Small intestine (tissue), 7 donors: ENCODE measurements around the gene SLC1A3. TPM values are rescaled to one million over a fixed set of nuclear protein-coding genes. Genes with fewer than 3 reads are reported as not detected.

Experiments used
- DNase-seq, 2 donors: peaks; one replicate each; pipeline versions ENCODE4 v3.0.0 to v3.0.0-alpha.2; 2013
- FAIRE-seq: peaks from 2 replicates; lab custom pipeline; 2012; peaks lifted over from hg19 to GRCh38; lab: Jason Lieb, UNC
- H3K27ac ChIP-seq, 3 donors: one replicate each; pipeline ENCODE4 v1.5.1; 2013; ENCODE audit warnings: low read length in 2 of 3, mild to moderate bottlenecking in 2 of 3, control low read depth in 1 of 3, inconsistent platforms in 1 of 3, low read depth in 1 of 3, moderate library complexity in 1 of 3
- H3K27me3 ChIP-seq, 3 donors: one replicate each; pipeline ENCODE4 v1.6.1; 2013; ENCODE audit warnings: low read length in 3 of 3, inconsistent platforms in 1 of 3; ENCODE audit not compliant: control insufficient read depth in 3 of 3, insufficient read depth in 3 of 3
- H3K36me3 ChIP-seq, 3 donors: one replicate each; pipeline ENCODE4 v1.6.1; 2013; ENCODE audit warnings: low read length in 3 of 3, inconsistent platforms in 1 of 3, low read depth in 1 of 3, mild to moderate bottlenecking in 1 of 3, moderate library complexity in 1 of 3; ENCODE audit not compliant: control insufficient read depth in 3 of 3, insufficient read depth in 2 of 3
- H3K4me1 ChIP-seq, 3 donors: one replicate each; pipeline ENCODE4 v1.6.1; 2013; ENCODE audit warnings: low read length in 2 of 3, inconsistent platforms in 1 of 3, low read depth in 1 of 3, mild to moderate bottlenecking in 1 of 3, moderate library complexity in 1 of 3; ENCODE audit not compliant: control insufficient read depth in 3 of 3, insufficient read depth in 2 of 3
- H3K4me3 ChIP-seq, 3 donors: one replicate each; pipeline ENCODE4 v1.5.1; 2013; ENCODE audit warnings: low read length in 3 of 3, control low read depth in 1 of 3, inconsistent platforms in 1 of 3, low read depth in 1 of 3, mild to moderate bottlenecking in 1 of 3, moderate library complexity in 1 of 3
- H3K9me3 ChIP-seq, 2 donors: one replicate each; pipeline ENCODE4 v1.6.1; 2013; ENCODE audit warnings: low read depth in 1 of 2, low read length in 1 of 2; ENCODE audit not compliant: control insufficient read depth in 2 of 2, insufficient read depth in 1 of 2
- WGBS, 3 donors: extraction: QIAGEN DNeasy Blood & Tissue Kit; methylation state at CpG; one replicate each; pipeline ENCODE4 v1.1.7; 2013; 5-methylcytosine and 5-hydroxymethylcytosine counted together
- polyA plus RNA-seq, 4 donors: library from polyadenylated mRNA; stranded (reverse) in 3 of 4; unstranded in 1 of 4; fragments of 200-250 nt in 3 of 4; fragments of 120-200 nt in 1 of 4; gene quantifications; one replicate each; pipeline versions ENCODE4 v1.2.1 to v1.2.3, GENCODE V29; 2013
- donor health status: healthy with polysubstance abuse.
- donor health status: control.
- donor health status: control.
- donor health status: Bipolar disorder and iron deficiency.
- donor health status: healthy.

SLC1A3 gene
- polyA plus RNA-seq, 4 donors = 0.89 to 12.0 (median 3.1) TPM

GRCh38 chr5:36590513-36591286 is 15.7 kb upstream of the SLC1A3 start:
- Histone ChIP-seq H3K4me3 (no peak overlapping the region), H3K9me3 (no peaks in the 10 kb centered on the region), H3K4me1 (no peaks in the 10 kb centered on the region), H3K27ac (no peak overlapping the region), H3K36me3 (no peaks in the 10 kb centered on the region), H3K27me3 (peaks cover 0 to 2% (median 0%) of the 10 kb centered on the region in 3 donors)
- no peak for FAIRE-seq
- DNase-seq = no peak
- 52 to 56% (median 53%) methylated on average over 7 of the region's 7 CpGs for WGBS, 3 donors

- no peaks in the 10 kb centered on the region for H3K27me3 ChIP-seq
- H3K4me1 ChIP-seq = no peaks in the 10 kb centered on the region
- DNase-seq (no peak), FAIRE-seq (no peak)
- H3K27ac ChIP-seq = no peak overlapping the region
- no peak overlapping the region for H3K4me3 ChIP-seq
- WGBS, 3 donors = 65 to 68% (median 65%) methylated on average over 4 of the region's 4 CpGs
- no peaks in the 10 kb centered on the region for H3K36me3 ChIP-seq
- H3K9me3 ChIP-seq = no peaks in the 10 kb centered on the region
Measured at GRCh38 chr5:36593867-36594266, 12.5 kb upstream of the SLC1A3 start.

- Histone ChIP-seq H3K4me1 (no peaks in the 10 kb centered on the region), H3K4me3 (no peak overlapping the region), H3K27ac (no peak overlapping the region), H3K27me3 (no peaks in the 10 kb centered on the region), H3K36me3 (no peaks in the 10 kb centered on the region), H3K9me3 (no peaks in the 10 kb centered on the region)
- WGBS, 3 donors = 84 to 91% (median 88%) methylated on average over 1 of the region's 1 CpG
- FAIRE-seq (no peak), DNase-seq (no peak)
Measured at GRCh38 chr5:36596247-36596646, 10.2 kb upstream of the SLC1A3 start.

GRCh38 chr5:36596756-36597155 is 9.7 kb upstream of the SLC1A3 start:
- H3K4me1 ChIP-seq = no peaks in the 10 kb centered on the region
- FAIRE-seq (no peak), DNase-seq (no peak)
- H3K27ac ChIP-seq = no peak overlapping the region
- no peaks in the 10 kb centered on the region for H3K9me3 ChIP-seq
- no peaks in the 10 kb centered on the region for H3K27me3 ChIP-seq
- 69 to 79% (median 75%) methylated on average over 6 of the region's 6 CpGs for WGBS, 3 donors
- H3K36me3 ChIP-seq = no peaks in the 10 kb centered on the region
- no peak overlapping the region for H3K4me3 ChIP-seq

GRCh38 chr5:36598045-36598444 is 8.4 kb upstream of the SLC1A3 start:
- H3K27ac ChIP-seq = no peak overlapping the region
- H3K36me3 ChIP-seq = no peaks in the 10 kb centered on the region
- FAIRE-seq = no peak
- DNase-seq = no peak
- H3K9me3 ChIP-seq = no peaks in the 10 kb centered on the region
- H3K27me3 ChIP-seq = peaks cover 0 to under 1% (median 0%) of the 10 kb centered on the region in 3 donors
- WGBS, 3 donors = 61 to 82% (median 80%) methylated on average over 3 of the region's 3 CpGs
- no peaks in the 10 kb centered on the region for H3K4me1 ChIP-seq
- no peak overlapping the region for H3K4me3 ChIP-seq

- DNase-seq (no peak), FAIRE-seq (no peak)
- no peaks in the 10 kb centered on the region for H3K9me3 ChIP-seq
- no peaks in the 10 kb centered on the region for H3K4me1 ChIP-seq
- H3K27ac ChIP-seq = no peak overlapping the region
- WGBS, 3 donors = 69 to 70% (median 69%) methylated on average over 6 of the region's 6 CpGs
- peaks cover 0 to 2% (median 0%) of the 10 kb centered on the region in 3 donors for H3K27me3 ChIP-seq
- no peaks in the 10 kb centered on the region for H3K36me3 ChIP-seq
- H3K4me3 ChIP-seq = no peak overlapping the region
Measured at GRCh38 chr5:36599986-36600779, 6.2 kb upstream of the SLC1A3 start.

- no peaks in the 10 kb centered on the region for H3K36me3 ChIP-seq
- no peak overlapping the region for H3K27ac ChIP-seq
- H3K9me3 ChIP-seq = no peaks in the 10 kb centered on the region
- H3K4me3 ChIP-seq = no peak overlapping the region
- peaks cover 0 to 2% (median 0%) of the 10 kb centered on the region in 3 donors for H3K27me3 ChIP-seq
- H3K4me1 ChIP-seq = no peaks in the 10 kb centered on the region
- WGBS, 3 donors = 50 to 65% (median 62%) methylated on average over 6 of the region's 6 CpGs
- FAIRE-seq = no peak
- no peak for DNase-seq
Measured at GRCh38 chr5:36600917-36601527, 5.4 kb upstream of the SLC1A3 start.

- FAIRE-seq = no peak
- 49 to 61% (median 53%) methylated on average over 5 of the region's 5 CpGs for WGBS, 3 donors
Measured at GRCh38 chr5:36602704-36603321, 3.6 kb upstream of the SLC1A3 start.

More at GRCh38 chr5:36602704-36603321, 3.6 kb upstream of the SLC1A3 start:
- H3K4me1 ChIP-seq = no peaks in the 10 kb centered on the region
- H3K27me3 ChIP-seq = peaks cover 0 to 2% (median 0%) of the 10 kb centered on the region in 3 donors
- no peaks in the 10 kb centered on the region for H3K36me3 ChIP-seq
- H3K4me3 ChIP-seq = no peak overlapping the region
- H3K27ac ChIP-seq = no peak overlapping the region
- peak in 1 of 2 donors; percentile 14 for DNase-seq
- H3K9me3 ChIP-seq = no peaks in the 10 kb centered on the region
